ENCODE measurements around the gene SMYD3.

Gene SMYD3

DNA sequence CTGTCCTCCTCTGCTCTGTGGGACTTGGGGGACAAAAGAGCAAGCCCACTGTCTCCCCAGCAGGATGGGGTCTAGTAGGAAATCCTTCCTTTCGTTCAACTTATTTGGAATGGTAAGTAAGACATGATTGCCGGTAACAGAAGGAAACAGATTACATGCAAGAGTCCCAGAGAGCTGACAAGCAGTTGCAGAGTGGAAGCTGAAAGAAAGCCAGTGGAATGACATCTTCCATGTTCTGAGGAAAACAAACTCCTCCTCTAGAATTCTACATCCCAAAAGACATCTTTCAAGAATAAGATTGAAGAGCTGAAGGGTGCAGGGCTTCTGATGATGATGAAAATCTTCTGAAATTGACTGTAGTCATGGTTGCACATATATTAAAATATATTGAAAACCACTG, 732.9 kb downstream of the SMYD3 start:
- Histone ChIP-seq H3K36me3 (ENCODE audit: control insufficient read depth in 2 of 2, insufficient read depth in 1 of 2, low read length in 2 of 2) (no peaks in the 10 kb centered on the region), H3K4me3 (ENCODE audit: low read depth, low read length) (no peak overlapping the region), H3K9me3 (ENCODE audit: control insufficient read depth, insufficient read depth, low read depth, low read length) (no peaks in the 10 kb centered on the region), H3K4me1 (ENCODE audit: control insufficient read depth, insufficient read depth, low read length) (no peaks in the 10 kb centered on the region), H3K27ac (ENCODE audit: extremely low read depth, low read depth, low read length) (no peak overlapping the region)
- no peak for TF ChIP-seq ZNF488 (tag by site-specific recombination; IDR thresholded peaks at IDR 0.05)
- TF ChIP-seq ZNF555 (tag by site-specific recombination; conservative IDR thresholded peaks at IDR 0.05), result no peak
- TF ChIP-seq ZNF830 (tag by site-specific recombination; IDR thresholded peaks at IDR 0.05; ENCODE audit: low read depth), result no peak
- TF ChIP-seq ZNF248 (tag by site-specific recombination; IDR thresholded peaks at IDR 0.05), result no peak
- TF ChIP-seq ZNF623 (tag by site-specific recombination; IDR thresholded peaks at IDR 0.05), result no peak
- TF ChIP-seq ZNF274 (IDR thresholded peaks at IDR 0.05; ENCODE audit: low read length), result no peak
- TF ChIP-seq ZNF274 (tag by site-specific recombination; IDR thresholded peaks at IDR 0.05; ENCODE audit: borderline replicate concordance), result no peak
- no peak for TF ChIP-seq ZNF791 (tag by site-specific recombination; IDR thresholded peaks at IDR 0.05)
- no peak for TF ChIP-seq ZNF624 (tag by site-specific recombination; IDR thresholded peaks at IDR 0.05)
- no peak for TF ChIP-seq ZNF548 (tag by site-specific recombination; IDR thresholded peaks at IDR 0.05)
- TF ChIP-seq ZNF112 (tag by site-specific recombination; IDR thresholded peaks at IDR 0.05), result no peak
- no peak for TF ChIP-seq PRDM1 (tag by site-specific recombination; IDR thresholded peaks at IDR 0.05)
- TF ChIP-seq, protein P1, sequence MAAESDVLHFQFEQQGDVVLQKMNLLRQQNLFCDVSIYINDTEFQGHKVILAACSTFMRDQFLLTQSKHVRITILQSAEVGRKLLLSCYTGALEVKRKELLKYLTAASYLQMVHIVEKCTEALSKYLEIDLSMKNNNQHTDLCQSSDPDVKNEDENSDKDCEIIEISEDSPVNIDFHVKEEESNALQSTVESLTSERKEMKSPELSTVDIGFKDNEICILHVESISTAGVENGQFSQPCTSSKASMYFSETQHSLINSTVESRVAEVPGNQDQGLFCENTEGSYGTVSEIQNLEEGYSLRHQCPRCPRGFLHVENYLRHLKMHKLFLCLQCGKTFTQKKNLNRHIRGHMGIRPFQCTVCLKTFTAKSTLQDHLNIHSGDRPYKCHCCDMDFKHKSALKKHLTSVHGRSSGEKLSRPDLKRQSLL (tag by site-specific recombination; IDR thresholded peaks at IDR 0.05), result no peak
- TF ChIP-seq, protein P2, sequence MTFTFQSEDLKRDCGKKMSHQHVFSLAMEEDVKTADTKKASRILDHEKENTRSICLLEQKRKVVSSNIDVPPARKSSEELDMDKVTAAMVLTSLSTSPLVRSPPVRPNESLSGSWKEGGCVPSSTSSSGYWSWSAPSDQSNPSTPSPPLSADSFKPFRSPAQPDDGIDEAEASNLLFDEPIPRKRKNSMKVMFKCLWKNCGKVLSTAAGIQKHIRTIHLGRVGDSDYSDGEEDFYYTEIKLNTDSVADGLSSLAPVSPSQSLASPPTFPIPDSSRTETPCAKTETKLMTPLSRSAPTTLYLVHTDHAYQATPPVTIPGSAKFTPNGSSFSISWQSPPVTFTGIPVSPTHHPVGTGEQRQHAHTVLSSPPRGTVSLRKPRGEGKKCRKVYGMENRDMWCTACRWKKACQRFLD (tag by site-specific recombination; IDR thresholded peaks at IDR 0.05), result no peak
- TF ChIP-seq GLIS1 (tag by site-specific recombination; IDR thresholded peaks at IDR 0.05), result no peak
- no peak for TF ChIP-seq ZBTB8A (tag by site-specific recombination; IDR thresholded peaks at IDR 0.05)
- no peak for TF ChIP-seq ZNF311 (tag by site-specific recombination; IDR thresholded peaks at IDR 0.05; ENCODE audit: borderline replicate concordance)
- no peak for TF ChIP-seq ZNF626 (tag by site-specific recombination; IDR thresholded peaks at IDR 0.05)
- POLR2A ChIA-PET, result no interaction called here
- CTCF ChIA-PET, result no interaction called here

DNA sequence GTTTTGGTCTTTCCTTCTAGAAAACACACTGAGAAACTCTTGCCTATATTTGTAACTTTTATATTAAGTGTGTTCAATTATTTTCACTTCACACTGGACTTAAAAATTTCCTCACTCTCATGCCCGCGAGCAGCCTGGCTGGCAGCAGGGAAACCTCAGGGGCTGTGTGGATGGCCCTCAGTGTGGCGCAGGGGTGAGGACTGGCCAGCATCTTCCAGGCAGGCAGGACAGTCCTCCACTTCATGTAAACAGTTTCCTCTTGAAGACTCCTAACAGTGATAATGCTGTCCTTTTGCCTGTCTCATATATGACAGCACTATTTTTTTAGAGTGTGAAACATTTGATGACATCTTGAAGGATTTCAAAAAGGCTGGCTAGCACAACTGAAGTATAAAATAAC, 733.7 kb downstream of the SMYD3 start:
- ChIA-PET POLR2A (no interaction called here), CTCF (no interaction called here)
- Histone ChIP-seq H3K4me1 (ENCODE audit: control insufficient read depth, insufficient read depth, low read length) (no peaks in the 10 kb centered on the region), H3K27ac (ENCODE audit: extremely low read depth, low read depth, low read length) (no peak overlapping the region), H3K4me3 (ENCODE audit: low read depth, low read length) (no peak overlapping the region), H3K9me3 (ENCODE audit: control insufficient read depth, insufficient read depth, low read depth, low read length) (no peaks in the 10 kb centered on the region), H3K36me3 (ENCODE audit: control insufficient read depth in 2 of 2, insufficient read depth in 1 of 2, low read length in 2 of 2) (no peaks in the 10 kb centered on the region)
- no peak for TF ChIP-seq RBAK (tag by site-specific recombination; IDR thresholded peaks at IDR 0.05)
- TF ChIP-seq ZNF10 (tag by site-specific recombination; IDR thresholded peaks at IDR 0.05), result no peak
- TF ChIP-seq ZNF280C (tag by site-specific recombination; IDR thresholded peaks at IDR 0.05), result no peak
